Activated naive CD8-positive, alpha-beta T cell treated with anti-CD3 and anti-CD28 coated beads, Interleukin-2, amount 10 ng/mL, durations not matched to agents 7 days and 5 days (primary cell): ENCODE data around the gene MARK2. TPM values are rescaled to one million over a fixed set of nuclear protein-coding genes. Genes with fewer than 3 reads are reported as not detected.

Source experiments
- ATAC-seq: fragments of 150-1000 bp; cut with Tn5 transposase; one replicate; pipeline ENCODE4 v1.10.0; 2021; ENCODE audit warnings: low read depth, moderate library complexity
- POLR2A ChIA-PET: fragments of 350-600 bp; sonication (Branson Sonifier 250); formaldehyde crosslinking; loops from one replicate; lab custom pipeline; 2021; ENCODE audit warnings: antibody characterized with exemption; lab: Charles Lee
- DNase-seq: peaks from one replicate; pipeline ENCODE4 v3.0.0; 2021
- H3K27ac Mint-ChIP-seq: one replicate; pipeline ENCODE4 v1.8.0; 2022; ENCODE audit warnings: mild to moderate bottlenecking, mixed read lengths
- H3K27me3 Mint-ChIP-seq: one replicate; pipeline ENCODE4 v1.8.0; 2022; ENCODE audit warnings: mild to moderate bottlenecking, moderate library complexity, mixed read lengths
- H3K36me3 Mint-ChIP-seq: one replicate; pipeline ENCODE4 v1.8.0; 2021; ENCODE audit warnings: mild to moderate bottlenecking, mixed read lengths
- H3K4me1 Mint-ChIP-seq: one replicate; pipeline ENCODE4 v1.8.0; 2021; ENCODE audit warnings: mixed read lengths
- H3K4me3 Mint-ChIP-seq: one replicate; pipeline ENCODE4 v1.8.0; 2022; ENCODE audit warnings: mild to moderate bottlenecking, moderate library complexity, mixed read lengths
- H3K9me3 Mint-ChIP-seq: one replicate; pipeline ENCODE4 v1.8.0; 2021; ENCODE audit warnings: mixed read lengths
- total RNA-seq, 2 experiments: library from RNA; stranded (reverse); gene quantifications; one replicate each; pipeline ENCODE4 v1.2.3, GENCODE V29; 2021

MARK2 gene
- total RNA-seq, 2 experiments from 2014 or later, result 60.6 to 62.3 TPM

DNA sequence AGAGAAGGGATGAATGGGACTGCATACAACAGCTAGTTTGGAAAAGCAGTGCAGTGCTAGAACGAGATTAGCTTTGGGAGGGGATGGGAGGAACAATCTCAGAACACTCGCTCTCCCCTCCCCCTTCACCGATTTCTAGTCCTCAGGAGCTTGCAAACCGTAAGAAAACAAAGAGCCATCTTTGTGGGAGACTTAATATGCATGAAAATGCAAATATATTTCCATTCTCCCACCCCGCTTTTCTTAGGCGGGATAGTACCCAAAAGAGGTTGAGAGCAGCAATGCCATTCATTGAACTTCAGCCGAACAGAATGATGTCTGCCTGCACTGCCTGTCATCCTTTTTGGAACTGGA, 24.6 kb upstream of the MARK2 start:
- no peak for ATAC-seq
- H3K27me3 Mint-ChIP-seq, result no peaks in the 10 kb centered on the region
- H3K4me1 Mint-ChIP-seq, result peaks cover 37% of the 10 kb centered on the region
- POLR2A ChIA-PET, result interaction anchor here (0.6 kb wide), 2 partner anchors 24 to 47 kb away, joined by 3 to 4 read pairs; no protein-coding TSS in a partner anchor
- H3K27ac Mint-ChIP-seq, result peak overlapping the region; percentile 60
- peak overlapping the region; percentile 85 for H3K4me3 Mint-ChIP-seq
- H3K9me3 Mint-ChIP-seq, result no peaks in the 10 kb centered on the region
- DNase-seq, result no peak
- peaks cover 22% of the 10 kb centered on the region for H3K36me3 Mint-ChIP-seq

DNA sequence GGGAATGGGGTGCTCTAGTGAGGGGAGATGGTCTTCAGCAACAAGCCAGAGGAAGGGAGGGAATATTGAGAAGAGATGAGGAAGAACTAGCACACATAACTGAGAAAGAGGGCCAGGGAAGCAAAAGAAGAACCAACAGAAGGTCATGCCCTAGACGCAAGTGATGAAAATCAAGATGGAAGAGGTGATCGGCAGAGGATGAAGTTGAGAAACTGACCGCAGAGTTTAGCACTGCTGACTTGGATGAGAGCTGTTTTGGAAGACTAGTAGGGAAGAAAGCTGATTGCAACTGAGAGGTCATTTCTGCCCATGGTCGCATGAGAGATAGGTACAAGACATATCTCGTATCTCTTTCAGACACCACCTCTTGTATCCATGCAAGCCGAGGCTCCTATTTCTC, 22.7 kb upstream of the MARK2 start:
- DNase-seq, result no peak
- Mint-ChIP-seq H3K27me3 (no peaks in the 10 kb centered on the region), H3K36me3 (peaks cover 29% of the 10 kb centered on the region), H3K4me3 (no peak overlapping the region), H3K9me3 (no peaks in the 10 kb centered on the region), H3K4me1 (peaks cover 34% of the 10 kb centered on the region), H3K27ac (no peak overlapping the region)
- POLR2A ChIA-PET, result no interaction called here
- ATAC-seq, result no peak

DNA sequence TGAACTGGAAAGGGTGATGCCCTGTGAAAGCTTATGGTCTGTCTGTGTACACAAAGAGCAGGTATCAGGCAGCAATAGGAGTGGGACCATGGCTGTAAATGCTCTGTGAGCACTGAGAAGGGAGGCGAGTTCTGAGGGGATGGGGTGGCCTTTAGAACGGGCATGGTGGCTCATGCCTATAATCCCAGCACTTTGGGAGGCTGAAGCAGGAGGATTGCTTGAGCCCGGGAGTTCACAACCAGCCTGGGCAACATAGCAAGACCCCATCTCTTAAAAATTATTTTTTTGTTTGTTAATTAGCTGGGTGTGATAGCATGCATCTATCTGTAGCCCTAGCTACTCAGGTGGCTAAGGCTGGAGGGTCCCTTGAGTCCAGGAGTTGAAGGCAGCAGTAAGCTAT, 22.2 kb upstream of the MARK2 start:
- POLR2A ChIA-PET, result no interaction called here
- ATAC-seq (no peak), DNase-seq (no peak)
- H3K36me3 Mint-ChIP-seq, result peaks cover 33% of the 10 kb centered on the region
- peaks cover 34% of the 10 kb centered on the region for H3K4me1 Mint-ChIP-seq
- H3K9me3 Mint-ChIP-seq, result no peaks in the 10 kb centered on the region
- H3K4me3 Mint-ChIP-seq, result no peak overlapping the region
- no peaks in the 10 kb centered on the region for H3K27me3 Mint-ChIP-seq
- no peak overlapping the region for H3K27ac Mint-ChIP-seq

DNA sequence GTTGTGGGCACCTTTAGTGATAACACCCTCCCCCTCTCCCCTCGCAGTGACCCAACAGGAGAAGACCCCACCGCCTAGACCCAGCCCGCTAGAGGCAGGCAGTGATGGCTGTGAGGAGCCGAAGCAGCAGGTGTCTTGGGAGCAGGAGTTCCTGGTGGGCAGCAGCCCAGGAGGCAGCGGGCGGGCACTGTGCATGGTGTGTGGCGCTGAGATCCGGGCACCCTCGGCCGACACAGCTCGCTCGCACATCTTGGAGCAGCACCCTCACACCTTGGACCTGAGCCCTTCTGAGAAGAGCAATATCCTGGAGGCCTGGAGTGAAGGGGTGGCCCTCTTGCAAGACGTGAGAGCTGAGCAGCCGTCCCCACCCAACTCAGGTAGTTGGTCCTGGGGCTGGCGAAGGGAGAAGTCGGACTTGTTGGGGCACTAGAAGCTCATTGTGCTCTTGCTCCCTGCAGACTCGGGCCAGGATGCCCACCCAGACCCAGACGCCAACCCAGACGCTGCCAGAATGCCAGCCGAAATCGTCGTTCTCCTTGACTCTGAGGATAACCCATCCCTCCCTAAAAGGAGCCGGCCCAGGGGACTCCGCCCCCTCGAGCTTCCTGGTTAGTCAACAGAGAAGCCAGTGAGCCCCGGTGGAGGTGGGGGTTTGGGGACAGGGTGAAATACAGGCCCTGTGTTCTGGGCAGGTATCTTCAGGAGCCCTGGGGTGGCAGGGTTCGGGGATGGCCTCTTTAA, 21.0 kb upstream of the MARK2 start:
- peaks cover 39% of the 10 kb centered on the region for H3K36me3 Mint-ChIP-seq
- peaks cover 29% of the 10 kb centered on the region for H3K4me1 Mint-ChIP-seq
- ATAC-seq (no peak), DNase-seq (no peak)
- H3K27me3 Mint-ChIP-seq, result no peaks in the 10 kb centered on the region
- H3K4me3 Mint-ChIP-seq, result no peak overlapping the region
- no peaks in the 10 kb centered on the region for H3K9me3 Mint-ChIP-seq
- POLR2A ChIA-PET, result no interaction called here
- H3K27ac Mint-ChIP-seq, result no peak overlapping the region

DNA sequence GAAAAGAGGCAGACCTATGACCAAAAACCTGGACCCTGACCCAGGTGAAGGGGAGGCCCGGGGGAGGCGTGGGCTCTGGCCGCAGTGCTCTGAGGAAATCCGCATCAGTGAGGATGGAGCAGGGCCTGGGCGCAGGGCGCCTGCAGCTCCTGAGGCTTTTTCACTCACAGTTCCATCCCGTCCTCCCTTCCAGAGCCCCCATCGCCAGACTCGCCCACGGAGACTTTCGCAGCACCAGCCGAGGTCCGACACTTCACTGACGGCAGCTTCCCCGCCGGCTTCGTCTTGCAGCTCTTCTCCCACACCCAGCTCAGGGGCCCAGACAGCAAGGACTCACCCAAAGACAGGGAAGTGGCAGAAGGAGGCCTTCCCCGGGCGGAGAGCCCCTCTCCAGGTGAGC, 20.3 kb upstream of the MARK2 start:
- H3K9me3 Mint-ChIP-seq, result no peaks in the 10 kb centered on the region
- no peaks in the 10 kb centered on the region for H3K27me3 Mint-ChIP-seq
- DNase-seq (no peak), ATAC-seq (no peak)
- H3K4me1 Mint-ChIP-seq, result peaks cover 29% of the 10 kb centered on the region
- H3K4me3 Mint-ChIP-seq, result no peak overlapping the region
- peaks cover 44% of the 10 kb centered on the region for H3K36me3 Mint-ChIP-seq
- POLR2A ChIA-PET, result no interaction called here
- H3K27ac Mint-ChIP-seq, result no peak overlapping the region

DNA sequence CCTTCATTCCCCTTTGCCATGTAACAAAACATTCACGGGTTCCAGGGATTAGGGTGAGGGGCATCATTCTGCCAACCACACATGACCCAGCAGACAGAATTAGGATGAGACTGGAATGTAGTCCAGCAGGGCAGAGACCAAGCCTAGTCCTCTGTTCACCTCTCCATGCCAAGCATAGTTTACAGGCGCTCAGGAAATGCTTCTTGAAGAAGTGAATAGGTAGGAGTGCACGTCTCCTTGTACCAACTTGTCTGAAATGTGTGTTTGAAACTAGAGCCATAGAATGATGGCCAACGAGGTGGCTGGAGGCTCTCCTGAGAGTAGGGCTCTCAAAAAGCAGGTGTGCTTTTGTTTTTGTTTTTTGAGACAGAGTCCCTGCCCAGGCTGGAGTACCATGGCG, 17.5 kb upstream of the MARK2 start:
- no peaks in the 10 kb centered on the region for H3K9me3 Mint-ChIP-seq
- H3K27me3 Mint-ChIP-seq, result no peaks in the 10 kb centered on the region
- ATAC-seq (no peak), DNase-seq (no peak)
- peaks cover 14% of the 10 kb centered on the region for H3K4me1 Mint-ChIP-seq
- H3K4me3 Mint-ChIP-seq, result no peak overlapping the region
- POLR2A ChIA-PET, result no interaction called here
- H3K36me3 Mint-ChIP-seq, result peaks cover 42% of the 10 kb centered on the region
- H3K27ac Mint-ChIP-seq, result no peak overlapping the region

DNA sequence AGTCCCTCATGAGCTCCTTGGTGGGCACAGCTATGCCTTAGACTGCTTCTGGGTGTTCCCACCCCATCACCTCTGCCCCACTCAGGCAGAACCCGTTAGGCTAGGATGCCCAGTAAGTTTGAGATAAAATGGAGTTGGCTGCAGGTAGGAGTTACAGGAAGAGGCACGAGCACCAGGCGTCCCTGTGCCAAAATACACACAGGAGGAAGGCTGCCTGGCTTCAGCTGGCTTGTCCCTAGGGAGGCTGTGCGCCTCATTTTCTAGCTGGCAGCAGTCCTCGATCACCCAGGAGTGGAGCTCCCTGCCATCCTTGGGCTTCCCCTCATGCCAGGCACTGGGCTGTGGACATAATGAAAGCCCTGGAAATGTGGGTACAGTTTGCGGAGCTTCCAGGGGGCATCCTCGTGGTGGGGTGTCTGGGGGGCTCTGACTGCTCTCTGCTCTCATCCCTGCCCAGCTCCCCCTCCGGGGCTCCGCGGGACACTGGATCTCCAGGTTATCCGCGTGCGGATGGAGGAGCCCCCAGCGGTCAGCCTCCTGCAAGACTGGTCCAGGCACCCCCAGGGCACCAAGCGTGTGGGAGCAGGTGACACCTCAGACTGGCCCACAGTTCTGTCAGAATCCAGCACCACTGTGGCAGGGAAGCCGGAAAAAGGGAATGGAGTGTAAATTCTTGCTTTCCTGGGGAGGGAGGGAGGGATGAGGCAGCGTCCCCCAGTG, 12.3 kb upstream of the MARK2 start:
- Mint-ChIP-seq H3K9me3 (no peaks in the 10 kb centered on the region), H3K27me3 (no peaks in the 10 kb centered on the region), H3K4me1 (peaks cover 11% of the 10 kb centered on the region), H3K4me3 (no peak overlapping the region), H3K27ac (peak overlapping the region; percentile 1), H3K36me3 (peaks cover 20% of the 10 kb centered on the region)
- no peak for DNase-seq
- POLR2A ChIA-PET, result interaction anchor here (0.9 kb wide), 1 partner anchor 126 kb away, joined by 3 read pairs; no protein-coding TSS in a partner anchor
- ATAC-seq, result no peak

DNA sequence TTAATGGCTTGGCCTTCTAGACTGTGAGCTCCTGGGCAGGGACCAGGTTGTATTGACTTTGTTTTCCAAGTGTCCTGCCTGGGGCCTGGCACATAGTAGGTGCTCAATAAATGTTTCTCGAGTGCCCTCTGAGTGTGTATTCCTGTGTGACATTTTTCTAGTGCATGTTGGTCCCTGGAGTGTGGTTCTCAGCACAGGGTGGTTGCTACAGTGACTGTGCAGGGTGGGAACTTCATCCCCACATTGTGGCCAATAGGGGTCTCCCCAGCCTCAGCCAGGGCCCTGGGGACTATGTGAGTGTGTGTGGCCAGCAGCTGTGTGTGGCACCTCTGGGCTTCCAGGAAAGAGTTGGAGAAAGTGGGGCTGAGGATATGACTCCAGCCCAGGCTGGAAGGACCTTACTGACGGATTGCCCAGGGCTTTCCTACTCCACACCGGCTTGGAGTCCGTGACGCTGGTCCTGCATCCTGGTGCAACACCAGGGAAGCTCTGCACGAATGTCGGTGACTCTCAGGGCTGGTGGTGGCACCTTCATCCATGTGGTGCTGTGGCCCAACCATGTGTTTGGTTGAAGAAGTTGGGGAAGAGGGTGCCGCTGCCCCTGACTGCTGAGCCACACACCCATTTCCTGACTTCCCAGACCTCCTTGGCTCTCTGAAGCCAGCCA, 9.0 kb upstream of the MARK2 start:
- Mint-ChIP-seq H3K4me1 (peaks cover 14% of the 10 kb centered on the region), H3K36me3 (peaks cover 4% of the 10 kb centered on the region), H3K27me3 (no peaks in the 10 kb centered on the region), H3K4me3 (no peak overlapping the region), H3K27ac (no peak overlapping the region), H3K9me3 (no peaks in the 10 kb centered on the region)
- ATAC-seq, result peak; percentile 41
- POLR2A ChIA-PET, result no interaction called here
- DNase-seq, result no peak

DNA sequence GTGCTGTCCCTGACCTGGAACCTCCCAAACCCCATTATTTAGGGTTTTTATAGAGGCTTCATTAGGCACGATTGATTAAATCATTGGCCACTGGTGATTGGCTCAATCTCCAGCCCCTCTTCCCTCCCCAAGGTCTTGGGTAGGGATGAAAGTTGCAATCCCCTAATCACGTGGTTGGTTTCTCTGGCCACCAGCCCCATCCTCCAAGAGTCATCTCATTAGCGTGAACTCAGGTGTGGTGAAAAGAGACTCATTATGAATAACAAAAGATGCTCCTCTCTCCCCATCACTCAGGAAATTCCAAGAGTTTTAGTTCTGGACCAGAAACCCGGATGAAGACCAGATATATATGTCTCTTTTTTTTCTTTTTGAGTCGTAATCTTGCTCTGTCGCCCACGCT, 7.6 kb upstream of the MARK2 start:
- no peak for DNase-seq
- H3K27ac Mint-ChIP-seq, result no peak overlapping the region
- peaks cover 20% of the 10 kb centered on the region for H3K4me1 Mint-ChIP-seq
- no peaks in the 10 kb centered on the region for H3K27me3 Mint-ChIP-seq
- no peak overlapping the region for H3K4me3 Mint-ChIP-seq
- no peak for ATAC-seq
- POLR2A ChIA-PET, result no interaction called here
- H3K36me3 Mint-ChIP-seq, result no peaks in the 10 kb centered on the region
- H3K9me3 Mint-ChIP-seq, result no peaks in the 10 kb centered on the region

DNA sequence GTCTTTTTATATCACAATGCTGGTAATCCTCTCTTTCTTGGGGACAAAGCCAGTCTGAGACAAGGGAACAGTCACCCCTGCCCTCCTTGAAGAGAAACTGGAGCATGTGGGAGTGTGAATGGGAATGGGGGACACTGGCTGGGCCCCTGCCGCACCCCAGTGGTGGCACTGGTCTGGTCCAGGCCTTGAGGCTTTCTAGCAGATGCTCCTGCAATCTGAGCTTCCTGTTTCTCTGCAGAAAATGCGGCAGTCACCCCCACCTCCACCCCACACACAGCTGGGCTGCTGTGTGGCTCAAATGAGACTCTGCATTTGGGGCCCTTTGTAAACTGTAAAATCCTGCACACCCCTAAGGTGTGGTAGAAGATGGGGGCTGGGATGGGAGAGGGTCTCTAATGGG, 6.6 kb upstream of the MARK2 start:
- peaks cover 25% of the 10 kb centered on the region for H3K4me1 Mint-ChIP-seq
- DNase-seq (no peak), ATAC-seq (no peak)
- H3K27ac Mint-ChIP-seq, result no peak overlapping the region
- POLR2A ChIA-PET, result interaction anchor here (0.6 kb wide), 1 partner anchor 141 kb away, joined by 6 read pairs; no protein-coding TSS in a partner anchor
- H3K4me3 Mint-ChIP-seq, result no peak overlapping the region
- H3K27me3 Mint-ChIP-seq, result no peaks in the 10 kb centered on the region
- no peaks in the 10 kb centered on the region for H3K36me3 Mint-ChIP-seq
- H3K9me3 Mint-ChIP-seq, result no peaks in the 10 kb centered on the region

DNA sequence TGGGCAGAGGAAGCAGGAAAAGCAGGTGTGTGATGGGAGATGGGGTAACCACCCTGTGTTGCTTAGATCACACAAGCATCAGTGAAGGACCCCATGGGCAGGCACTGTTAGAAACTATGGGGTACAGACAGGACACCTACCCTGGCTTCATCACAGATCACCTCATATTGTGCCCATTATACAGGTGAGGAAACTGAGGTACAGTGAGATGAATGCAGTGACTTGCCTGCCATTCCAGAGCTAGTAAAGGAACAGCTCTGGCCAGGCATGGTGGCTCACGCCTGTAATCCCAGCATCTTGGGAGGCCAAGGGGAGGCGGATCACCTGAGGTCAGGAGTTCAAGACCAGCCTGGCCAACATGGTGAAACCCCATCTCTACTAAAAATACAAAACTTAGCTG, 5.9 kb upstream of the MARK2 start:
- H3K36me3 Mint-ChIP-seq, result no peaks in the 10 kb centered on the region
- peaks cover 32% of the 10 kb centered on the region for H3K4me1 Mint-ChIP-seq

DNA sequence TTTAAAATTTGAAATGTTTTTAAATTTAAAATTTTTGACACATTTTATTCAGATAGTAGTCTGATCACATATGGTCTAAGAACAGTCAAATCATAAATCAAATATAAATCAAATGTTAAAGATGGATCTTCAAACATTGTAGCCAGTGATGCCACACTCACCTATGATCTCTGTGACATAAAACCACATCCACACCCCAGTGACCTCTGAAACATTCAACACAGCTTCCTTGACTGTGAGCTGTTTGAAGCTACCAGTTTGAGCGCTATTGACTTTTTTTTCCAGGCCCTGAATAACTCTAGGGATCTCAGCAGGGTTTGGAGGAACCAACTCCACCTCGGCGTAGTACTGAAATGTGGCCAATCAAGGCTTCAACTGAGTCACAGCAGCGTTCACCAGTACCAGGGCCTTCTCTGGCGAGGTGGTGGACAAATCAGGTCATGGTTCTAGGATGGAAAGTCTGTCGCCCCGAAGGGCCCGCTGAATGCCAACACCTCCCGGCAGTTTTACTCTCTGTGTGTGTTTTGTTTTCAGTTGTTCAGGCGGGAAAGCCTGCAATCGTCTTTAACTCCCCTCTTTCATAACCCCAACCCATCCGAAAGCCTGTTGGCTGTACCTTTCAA, 4.3 kb upstream of the MARK2 start:
- H3K36me3 Mint-ChIP-seq, result no peaks in the 10 kb centered on the region
- POLR2A ChIA-PET, result no interaction called here
- peaks cover 35% of the 10 kb centered on the region for H3K4me1 Mint-ChIP-seq
- ATAC-seq (no peak), DNase-seq (no peak)
- H3K27ac Mint-ChIP-seq, result peak overlapping the region; percentile 2
- no peak overlapping the region for H3K4me3 Mint-ChIP-seq
- no peaks in the 10 kb centered on the region for H3K9me3 Mint-ChIP-seq
- H3K27me3 Mint-ChIP-seq, result no peaks in the 10 kb centered on the region

More for the DNA sequence above, 5.9 kb upstream of the MARK2 start:
- Mint-ChIP-seq H3K27me3 (no peaks in the 10 kb centered on the region), H3K4me3 (no peak overlapping the region), H3K27ac (no peak overlapping the region), H3K9me3 (no peaks in the 10 kb centered on the region)
- ATAC-seq (no peak), DNase-seq (no peak)
- POLR2A ChIA-PET, result interaction anchor here (0.6 kb wide), 1 partner anchor 140 kb away, joined by 6 read pairs; no protein-coding TSS in a partner anchor

DNA sequence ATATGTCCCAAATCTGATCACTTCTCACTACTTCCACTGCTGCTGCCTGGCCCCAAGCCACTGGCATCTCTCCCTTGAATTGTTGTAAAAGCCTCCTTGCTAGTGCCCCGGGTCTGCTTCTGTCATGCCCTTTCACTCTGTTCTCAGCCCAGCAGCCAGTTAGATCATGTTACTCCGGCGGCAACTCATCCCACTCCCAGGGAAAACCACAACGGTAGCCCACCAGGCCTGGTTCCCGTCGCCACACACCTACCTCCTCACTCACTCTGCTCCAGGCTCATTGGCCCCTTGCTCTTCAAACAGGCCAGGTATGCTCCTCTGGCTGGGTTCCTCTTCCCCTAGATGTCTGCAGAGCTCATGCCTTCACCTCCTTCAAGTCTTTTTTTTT, 3.8 kb upstream of the MARK2 start:
- no peak for DNase-seq
- Mint-ChIP-seq H3K4me1 (peaks cover 35% of the 10 kb centered on the region), H3K27ac (peak overlapping the region; percentile 18), H3K9me3 (no peaks in the 10 kb centered on the region), H3K36me3 (peaks cover 5% of the 10 kb centered on the region), H3K27me3 (no peaks in the 10 kb centered on the region), H3K4me3 (no peak overlapping the region)
- POLR2A ChIA-PET, result interaction anchor here (1.0 kb wide), 1 partner anchor 72 kb away, joined by 3 read pairs; no protein-coding TSS in a partner anchor
- ATAC-seq, result no peak
